HCT116 (cell line): Measurements from ENCODE around the gene PTP4A2. TPM values are rescaled to one million over a fixed set of nuclear protein-coding genes. Genes with fewer than 3 reads are reported as not detected.

Experiments used
- ATAC-seq: fragments of 200-7000 bp; cut with Tn5 transposase; 2 replicates; pipeline ENCODE4 v1.9.1; 2020; ENCODE audit warnings: mild to moderate bottlenecking, moderate library complexity
- BruUV-seq: library from RNA; stranded (reverse); fragments of 400-500 nt; replicated peaks from 2 replicates; lab custom pipeline; 2021; lab: Mats Ljungman, UMichigan
- CTCF ChIA-PET: fragments of 300-600 bp; sonication (Branson Sonifier 250); formaldehyde crosslinking; loops from one replicate; lab custom pipeline; 2021; ENCODE audit warnings: antibody characterized with exemption; lab: Charles Lee
- POLR2A ChIA-PET: fragments of 300-600, 350-600 bp; sonication (Branson Sonifier 250); formaldehyde crosslinking; loops from one replicate; lab custom pipeline; 2021; ENCODE audit warnings: antibody characterized with exemption; lab: Charles Lee
- RAD21 ChIA-PET, 2 experiments: fragments of 300-600 bp; sonication (Branson Sonifier 250); formaldehyde crosslinking; loops; one replicate each; lab custom pipeline; 2023; ENCODE audit warnings: low total read pairs in 2 of 2; ENCODE audit not compliant: uncharacterized antibody in 2 of 2, unreplicated experiment in 2 of 2, low non-redundant PET in 1 of 2; lab: Charles Lee
- DNase-seq: peaks from one replicate; pipeline ENCODE4 v3.0.0-alpha.2; 2010; ENCODE audit warnings: low read depth, low spot score
- H2AFZ ChIP-seq: fragments of 200-600 bp; shearing (Covaris generic), sonication (generic); 2 replicates; pipeline ENCODE4 v1.6.1; 2017; ENCODE audit warnings: low read depth, mixed run types, mixed read lengths, antibody characterized with exemption, low read length; ENCODE audit not compliant: poor library complexity, severe bottlenecking
- H3K27ac ChIP-seq: 2 replicates; pipeline ENCODE4 v1.5.1; 2012; ENCODE audit warnings: low read depth, low read length
- H3K27me3 ChIP-seq: fragments of 200-600 bp; sonication (generic); 2 replicates; pipeline ENCODE4 v1.6.1; 2016; ENCODE audit warnings: mixed run types, low read length, mixed read lengths; ENCODE audit not compliant: insufficient read depth
- H3K36me3 ChIP-seq, 2 experiments: fragments of 200-500 bp in 1 of 2; fragments of 200-600 bp in 1 of 2; sonication (Bioruptor generic) in 1 of 2; sonication (generic) in 1 of 2; 2 replicates each; pipeline versions ENCODE4 v1.5.1 to v1.6.1; 2014 to 2016; ENCODE audit warnings: low read length in 2 of 2, inconsistent platforms in 1 of 2, mixed read lengths in 1 of 2, mixed run types in 1 of 2; ENCODE audit not compliant: insufficient read depth in 2 of 2, control insufficient read depth in 1 of 2
- H3K4me1 ChIP-seq, 2 experiments: fragments of 200-600 bp in 1 of 2; sonication (generic) in 1 of 2; 2 replicates each; pipeline versions ENCODE4 v1.5.1 to v1.6.1; 2012 to 2017; ENCODE audit warnings: low read length in 2 of 2, inconsistent platforms in 1 of 2, mild to moderate bottlenecking in 1 of 2, mixed read lengths in 1 of 2, mixed run types in 1 of 2, moderate library complexity in 1 of 2; ENCODE audit not compliant: insufficient read depth in 2 of 2, control insufficient read depth in 1 of 2
- H3K4me2 ChIP-seq: fragments of 200-600 bp; sonication (generic); 2 replicates; pipeline ENCODE4 v1.6.1; 2017; ENCODE audit warnings: mixed run types, low read length, mixed read lengths
- H3K4me3 ChIP-seq, 2 experiments: fragments of 200-600 bp in 1 of 2; sonication (generic) in 1 of 2; replicated peaks in 1 of 2; 2 replicates each; pipeline ENCODE4 v1.5.1; 2011 to 2016; ENCODE audit warnings: low read length in 2 of 2, control low read depth in 1 of 2, low read depth in 1 of 2, mild to moderate bottlenecking in 1 of 2, mixed read lengths in 1 of 2, mixed run types in 1 of 2
- H3K79me2 ChIP-seq: fragments of 200-600 bp; sonication (generic); 2 replicates; pipeline ENCODE4 v1.6.1; 2017; ENCODE audit warnings: mild to moderate bottlenecking, mixed run types, low read length, moderate library complexity, mixed read lengths; ENCODE audit not compliant: insufficient read depth
- H3K9ac ChIP-seq: fragments of 200-600 bp; sonication (generic); 2 replicates; pipeline ENCODE4 v1.6.1; 2016; ENCODE audit warnings: low read length, mixed read lengths
- H3K9me2 ChIP-seq: fragments of 200-600 bp; sonication (generic), shearing (Covaris generic); 2 replicates; pipeline ENCODE4 v1.6.1; 2017; ENCODE audit warnings: mixed run types, mild to moderate bottlenecking, moderate library complexity; ENCODE audit not compliant: insufficient read depth
- H3K9me3 ChIP-seq, 2 experiments: fragments of 200-500 bp in 1 of 2; fragments of 200-600 bp in 1 of 2; sonication (Bioruptor generic) in 1 of 2; sonication (generic) in 1 of 2; 2 replicates each; pipeline ENCODE4 v1.6.1; 2014 to 2017; ENCODE audit warnings: low read length in 2 of 2, mixed read lengths in 2 of 2, inconsistent platforms in 1 of 2, low read depth in 1 of 2, mild to moderate bottlenecking in 1 of 2, mixed run types in 1 of 2, moderate library complexity in 1 of 2; ENCODE audit not compliant: control insufficient read depth in 1 of 2, insufficient read depth in 1 of 2
- H4K20me1 ChIP-seq: fragments of 200-600 bp; sonication (generic), shearing (Covaris generic); 2 replicates; pipeline ENCODE4 v1.6.1; 2017; ENCODE audit warnings: mixed run types, mild to moderate bottlenecking, moderate library complexity; ENCODE audit not compliant: insufficient read depth
- ATF3 ChIP-seq: IDR thresholded peaks from 2 replicates; pipeline ENCODE4 v1.6.1; 2012
- CBX3 ChIP-seq: IDR thresholded peaks from 2 replicates; pipeline ENCODE4 v1.6.1; 2012; ENCODE audit warnings: low read depth
- CEBPB ChIP-seq: IDR thresholded peaks from 2 replicates; pipeline ENCODE4 v1.6.1; 2012; ENCODE audit warnings: low read depth
- CTCF ChIP-seq, 3 experiments: fragments of 200-600 bp in 1 of 3; sonication (generic) in 1 of 3; IDR thresholded peaks in 2 of 3; conservative IDR thresholded peaks in 1 of 3; 2 replicates each; pipeline ENCODE4 v1.5.1; 2012 to 2017; ENCODE audit warnings: low read depth in 2 of 3, low read length in 2 of 3, antibody characterized with exemption in 1 of 3, borderline replicate concordance in 1 of 3, control low read depth in 1 of 3, mild to moderate bottlenecking in 1 of 3, mixed read lengths in 1 of 3, mixed run types in 1 of 3, moderate library complexity in 1 of 3; ENCODE audit not compliant: insufficient read depth in 1 of 3
- EZH2 ChIP-seq: fragments of 200-600 bp; sonication (generic); IDR thresholded peaks from 2 replicates; pipeline ENCODE4 v1.6.1; 2017; ENCODE audit warnings: antibody characterized with exemption, mixed run types
- EZH2phosphoT487 ChIP-seq: fragments of 200-600 bp; IDR thresholded peaks from 2 replicates; pipeline ENCODE4 v1.6.1; 2018; ENCODE audit warnings: antibody characterized with exemption, borderline replicate concordance
- FOSL1 ChIP-seq: IDR thresholded peaks from 2 replicates; pipeline ENCODE4 v1.6.1; 2012; ENCODE audit warnings: low read depth
- JUND ChIP-seq: IDR thresholded peaks from 2 replicates; pipeline ENCODE4 v1.6.1; 2012
- MAX ChIP-seq: IDR thresholded peaks from 2 replicates; pipeline ENCODE4 v1.6.1; 2012
- POLR2A ChIP-seq: IDR thresholded peaks from 2 replicates; pipeline ENCODE4 v1.7.0; 2011; ENCODE audit warnings: borderline replicate concordance; ENCODE audit not compliant: insufficient read depth, insufficient read length; ENCODE audit errors: extremely low read depth
- POLR2AphosphoS5 ChIP-seq: IDR thresholded peaks from 2 replicates; pipeline ENCODE4 v1.6.1; 2011; ENCODE audit warnings: mild to moderate bottlenecking, low read depth, low read length, moderate library complexity
- RAD21 ChIP-seq: IDR thresholded peaks from 2 replicates; pipeline ENCODE4 v1.6.1; 2012; ENCODE audit warnings: low read depth, mild to moderate bottlenecking
- REST ChIP-seq: IDR thresholded peaks from 2 replicates; pipeline ENCODE4 v1.6.1; 2012; ENCODE audit warnings: low read depth
- SP1 ChIP-seq: IDR thresholded peaks from 2 replicates; pipeline ENCODE4 v1.6.1; 2012; ENCODE audit warnings: low read depth
- SRF ChIP-seq: IDR thresholded peaks from 2 replicates; pipeline ENCODE4 v1.6.1; 2012; ENCODE audit warnings: low read depth
- TCF7L2 ChIP-seq: IDR thresholded peaks from 2 replicates; pipeline ENCODE4 v1.7.0; 2011; ENCODE audit warnings: borderline replicate concordance, inconsistent platforms; ENCODE audit not compliant: insufficient read depth, insufficient read length; ENCODE audit errors: extremely low read depth
- YY1 ChIP-seq: IDR thresholded peaks from 2 replicates; pipeline ENCODE4 v1.6.1; 2011; ENCODE audit warnings: low read length, low read depth, moderate library complexity, mild to moderate bottlenecking; ENCODE audit not compliant: insufficient replicate concordance; ENCODE audit errors: extremely low read depth
- ZBTB33 ChIP-seq: IDR thresholded peaks from 2 replicates; pipeline ENCODE4 v1.6.1; 2011; ENCODE audit warnings: mild to moderate bottlenecking, low read length, moderate library complexity; ENCODE audit not compliant: insufficient replicate concordance; ENCODE audit errors: extremely low read depth
- ZFX ChIP-seq: fragments of 450-650 bp; IDR thresholded peaks from 2 replicates; pipeline ENCODE4 v1.6.1; 2017
- intact Hi-C: fragments of 100-400 bp; cut with micrococcal nuclease; formaldehyde crosslinking; loops from 2 replicates; pipeline ENCODE4 v1.10.0; 2022
- total RNA-seq: library from RNA; stranded (reverse); gene quantifications from one replicate; pipeline ENCODE4 v1.2.1, GENCODE V29; 2021; ENCODE audit not compliant: unreplicated experiment

Gene PTP4A2
- total RNA-seq, 1 experiment from 2014 or later = 267 TPM

- Histone ChIP-seq H3K9ac (no peak overlapping the region), H3K9me3 (no peaks in the 10 kb centered on the region)
- no peak for DNase-seq
- no peak for TF ChIP-seq YY1
- no peak for TF ChIP-seq ATF3
- TF ChIP-seq POLR2A = no peak
- no peak for TF ChIP-seq JUND
- TF ChIP-seq ZBTB33 = no peak
- no peak for TF ChIP-seq REST
- no peak for TF ChIP-seq CBX3
- no peak for TF ChIP-seq POLR2AphosphoS5
- no peak for TF ChIP-seq SRF
- no peak for TF ChIP-seq FOSL1
- TF ChIP-seq CTCF (IDR thresholded peaks at IDR 0.05 in 2 of 3, conservative IDR thresholded peaks at IDR 0.05 in 1 of 3; ENCODE audit: borderline replicate concordance in 1 of 3, insufficient read depth in 1 of 3, low read depth in 2 of 3, low read length in 2 of 3) = no peak
- TF ChIP-seq TCF7L2 = no peak
- no peak for TF ChIP-seq SP1
- no peak for TF ChIP-seq RAD21
- no peak for TF ChIP-seq MAX
- no peak for TF ChIP-seq CEBPB
- TF ChIP-seq EZH2 = no peak
- TF ChIP-seq ZFX = no peak
- TF ChIP-seq EZH2phosphoT487 = no peak
- TF ChIP-seq, all 23 proteins: peak for 0
- H3K27me3 ChIP-seq = no peaks in the 10 kb centered on the region
- H4K20me1 ChIP-seq = no peaks in the 10 kb centered on the region
- intact Hi-C loops = loop anchor here (5.0 to 10.0 kb wide), 3 partner anchors 37 to 295 kb away; no protein-coding TSS in a partner anchor
- CTCF ChIA-PET = no interaction called here
- no peaks in the 10 kb centered on the region for H3K9me2 ChIP-seq
- RAD21 ChIA-PET = no interaction called here
- POLR2A ChIA-PET = no interaction called here
- BruUV-seq = no TSS peak
- H3K4me2 ChIP-seq = no peak overlapping the region
- H3K79me2 ChIP-seq = no peaks in the 10 kb centered on the region
- H2AFZ ChIP-seq = no peak overlapping the region
- H3K4me3 ChIP-seq = no peak overlapping the region
- H3K36me3 ChIP-seq = no peaks in the 10 kb centered on the region
- peaks cover 18 to 34% of the 10 kb centered on the region in 2 experiments; a peak in 3 of 4 replicates for H3K4me1 ChIP-seq
- no peak overlapping the region for H3K27ac ChIP-seq
- ATAC-seq = no peak
These were observed 21.6 kb upstream of the PTP4A2 start for GRCh38 chr1:31959521-31960340.
